ENCODE data around the gene OSGIN1. TPM values are rescaled to one million over a fixed set of nuclear protein-coding genes. Genes with fewer than 3 reads are reported as not detected.

Gene OSGIN1
- total RNA-seq, 1 donor from 2014 or later, result 4.0 TPM

- Mint-ChIP-seq H3K36me3 (peaks cover 5% of the 10 kb centered on the region), H3K27me3 (no peaks in the 10 kb centered on the region), H3K27ac (no peak overlapping the region), H3K9me3 (no peaks in the 10 kb centered on the region), H3K4me3 (no peak overlapping the region), H3K4me1 (ENCODE audit: unreplicated experiment) (peaks cover 17% of the 10 kb centered on the region)
- TF ChIP-seq CTCF (conservative IDR thresholded peaks at IDR 0.05), result no peak
- no peak for DNase-seq (ENCODE audit: extremely low spot score, unreplicated experiment)
These were observed 28.4 kb upstream of the OSGIN1 start for GRCh38 chr16:83924686-83925085.

- peaks cover 5% of the 10 kb centered on the region for H3K36me3 Mint-ChIP-seq
- H3K27me3 Mint-ChIP-seq, result no peaks in the 10 kb centered on the region
- no peak for TF ChIP-seq CTCF (conservative IDR thresholded peaks at IDR 0.05)
- no peak overlapping the region for H3K4me3 Mint-ChIP-seq
- H3K9me3 Mint-ChIP-seq, result no peaks in the 10 kb centered on the region
- H3K27ac Mint-ChIP-seq, result peak overlapping the region; percentile 64
- peaks cover 19% of the 10 kb centered on the region for H3K4me1 Mint-ChIP-seq (ENCODE audit: unreplicated experiment)
- DNase-seq (ENCODE audit: extremely low spot score, unreplicated experiment), result no peak
These were observed 27.7 kb upstream of the OSGIN1 start for GRCh38 chr16:83925095-83925905.

GRCh38 chr16:83925957-83926725, 26.9 kb upstream of the OSGIN1 start:
- Mint-ChIP-seq H3K36me3 (no peaks in the 10 kb centered on the region), H3K4me1 (ENCODE audit: unreplicated experiment) (peaks cover 19% of the 10 kb centered on the region), H3K4me3 (peak overlapping the region; percentile 83), H3K27me3 (no peaks in the 10 kb centered on the region), H3K9me3 (no peaks in the 10 kb centered on the region), H3K27ac (peak overlapping the region; percentile 97)
- no peak for DNase-seq (ENCODE audit: extremely low spot score, unreplicated experiment)
- TF ChIP-seq CTCF (conservative IDR thresholded peaks at IDR 0.05), result no peak

- peak overlapping the region; percentile 97 for H3K27ac Mint-ChIP-seq
- peak; percentile 98 for TF ChIP-seq CTCF (conservative IDR thresholded peaks at IDR 0.05)
- H3K9me3 Mint-ChIP-seq, result no peaks in the 10 kb centered on the region
- H3K36me3 Mint-ChIP-seq, result no peaks in the 10 kb centered on the region
- no peaks in the 10 kb centered on the region for H3K27me3 Mint-ChIP-seq
- peak; percentile 88 for DNase-seq (ENCODE audit: extremely low spot score, unreplicated experiment)
- H3K4me3 Mint-ChIP-seq, result peak overlapping the region; percentile 83
- peaks cover 19% of the 10 kb centered on the region for H3K4me1 Mint-ChIP-seq (ENCODE audit: unreplicated experiment)
These were observed 26.2 kb upstream of the OSGIN1 start for GRCh38 chr16:83926726-83927397.

- TF ChIP-seq CTCF (conservative IDR thresholded peaks at IDR 0.05), result no peak
- Mint-ChIP-seq H3K9me3 (no peaks in the 10 kb centered on the region), H3K36me3 (no peaks in the 10 kb centered on the region), H3K27ac (no peak overlapping the region), H3K27me3 (no peaks in the 10 kb centered on the region), H3K4me1 (ENCODE audit: unreplicated experiment) (peaks cover 15% of the 10 kb centered on the region), H3K4me3 (no peak overlapping the region)
- DNase-seq (ENCODE audit: extremely low spot score, unreplicated experiment), result no peak
These were observed 24.5 kb upstream of the OSGIN1 start for GRCh38 chr16:83928341-83929055.
